Mesenchymal stem cell (in vitro differentiated cells and primary cell): ENCODE data around the gene MMP24OS.

Experiments
- DNase-seq: peaks from one replicate; pipeline ENCODE4 v3.0.0-alpha.2; 2013
- H2AFZ ChIP-seq: one replicate; pipeline ENCODE4 v1.6.1; 2013; ENCODE audit warnings: low read depth, mild to moderate bottlenecking, control low read depth, inconsistent platforms, low read length, moderate library complexity
- H2AK5ac ChIP-seq: 2 replicates; pipeline ENCODE4 v1.6.1; 2013; ENCODE audit warnings: low read length, moderate library complexity, mild to moderate bottlenecking, inconsistent platforms; ENCODE audit not compliant: severe bottlenecking
- H2BK120ac ChIP-seq: one replicate; pipeline ENCODE4 v1.6.1; 2013; ENCODE audit warnings: low read depth, mild to moderate bottlenecking, inconsistent platforms, low read length, moderate library complexity
- H2BK12ac ChIP-seq, 2 experiments: one replicate each; pipeline ENCODE4 v1.6.1; 2013; ENCODE audit warnings: inconsistent platforms in 2 of 2, low read length in 2 of 2, mild to moderate bottlenecking in 2 of 2, moderate library complexity in 2 of 2, control low read depth in 1 of 2
- H2BK15ac ChIP-seq: one replicate; pipeline ENCODE4 v1.6.1; 2013; ENCODE audit warnings: mild to moderate bottlenecking, low read depth, inconsistent platforms; ENCODE audit not compliant: poor library complexity, severe bottlenecking
- H2BK5ac ChIP-seq: 2 replicates; pipeline ENCODE4 v1.6.1; 2013; ENCODE audit warnings: low read depth, mild to moderate bottlenecking, low read length, control low read depth, inconsistent platforms; ENCODE audit not compliant: poor library complexity, severe bottlenecking
- H3K14ac ChIP-seq, 2 experiments: one replicate each; pipeline ENCODE4 v1.6.1; 2013; ENCODE audit warnings: inconsistent platforms in 2 of 2, low read length in 2 of 2, control low read depth in 1 of 2, mild to moderate bottlenecking in 1 of 2, moderate library complexity in 1 of 2
- H3K18ac ChIP-seq, 2 experiments: one replicate each; pipeline ENCODE4 v1.6.1; 2013; ENCODE audit warnings: inconsistent platforms in 2 of 2, low read length in 2 of 2, control low read depth in 1 of 2, low read depth in 1 of 2, mild to moderate bottlenecking in 1 of 2
- H3K23ac ChIP-seq, 2 experiments: one replicate each; pipeline ENCODE4 v1.6.1; 2013; ENCODE audit warnings: inconsistent platforms in 2 of 2, low read length in 2 of 2, mild to moderate bottlenecking in 2 of 2, moderate library complexity in 2 of 2, control low read depth in 1 of 2
- H3K27ac ChIP-seq: 2 replicates; pipeline ENCODE4 v1.5.1; 2013; ENCODE audit warnings: mild to moderate bottlenecking, moderate library complexity, low read length, control low read depth, inconsistent platforms; ENCODE audit not compliant: poor library complexity, severe bottlenecking
- H3K27me3 ChIP-seq, 2 experiments: 2 replicates each; pipeline versions ENCODE4 v1.6.1 to v1.7.0; 2013; ENCODE audit warnings: low read length in 2 of 2, mild to moderate bottlenecking in 2 of 2, moderate library complexity in 2 of 2, control low read depth in 1 of 2, inconsistent platforms in 1 of 2; ENCODE audit not compliant: control insufficient read depth in 1 of 2, insufficient read depth in 1 of 2
- H3K36me3 ChIP-seq, 2 experiments: 2 replicates each; pipeline versions ENCODE4 v1.6.1 to v1.7.0; 2013; ENCODE audit warnings: low read length in 2 of 2, control low read depth in 1 of 2, inconsistent platforms in 1 of 2, low read depth in 1 of 2, mild to moderate bottlenecking in 1 of 2; ENCODE audit not compliant: insufficient read depth in 2 of 2, control insufficient read depth in 1 of 2
- H3K4ac ChIP-seq, 2 experiments: one replicate each; pipeline ENCODE4 v1.6.1; 2013; ENCODE audit warnings: inconsistent platforms in 2 of 2, low read length in 2 of 2, mild to moderate bottlenecking in 2 of 2, moderate library complexity in 2 of 2, control low read depth in 1 of 2, low read depth in 1 of 2
- H3K4me1 ChIP-seq: 2 replicates; pipeline ENCODE4 v1.6.1; 2013; ENCODE audit warnings: low read depth, low read length, control low read depth; ENCODE audit not compliant: control insufficient read depth, insufficient read depth
- H3K4me2 ChIP-seq: 2 replicates; pipeline ENCODE4 v1.6.1; 2013; ENCODE audit warnings: low read length, mild to moderate bottlenecking, inconsistent platforms; ENCODE audit not compliant: poor library complexity, severe bottlenecking
- H3K4me3 ChIP-seq, 2 experiments: 2 replicates each; pipeline versions ENCODE4 v1.5.1 to v1.7.0; 2013; ENCODE audit warnings: low read length in 2 of 2, mild to moderate bottlenecking in 2 of 2, control low read depth in 1 of 2, low read depth in 1 of 2; ENCODE audit not compliant: insufficient read depth in 1 of 2
- H3K79me1 ChIP-seq: replicated peaks from 2 replicates; pipeline ENCODE4 v1.6.1; 2013; ENCODE audit warnings: mild to moderate bottlenecking, control low read depth, low read length, inconsistent platforms; ENCODE audit not compliant: poor library complexity, severe bottlenecking
- H3K9ac ChIP-seq: 2 replicates; pipeline ENCODE4 v1.7.0; 2013; ENCODE audit warnings: mild to moderate bottlenecking, low read length, moderate library complexity
- H3K9me3 ChIP-seq: 2 replicates; pipeline ENCODE4 v1.7.0; 2013; ENCODE audit warnings: mild to moderate bottlenecking, low read length; ENCODE audit not compliant: control insufficient read depth
- H4K8ac ChIP-seq: one replicate; pipeline ENCODE4 v1.6.1; 2013; ENCODE audit warnings: inconsistent platforms, mild to moderate bottlenecking, low read length, moderate library complexity
- H4K91ac ChIP-seq: one replicate; pipeline ENCODE4 v1.6.1; 2013; ENCODE audit warnings: mild to moderate bottlenecking, low read length, inconsistent platforms
- WGBS: methylation state at CpG from one replicate; pipeline ENCODE4 v1.1.7; 2013; ENCODE audit warnings: mixed read lengths; 5-methylcytosine and 5-hydroxymethylcytosine counted together

Gene MMP24OS

GRCh38 chr20:35281506-35282101 lies 3.7 kb upstream of the MMP24OS start:
- no peak for DNase-seq
- no peak overlapping the region for H3K14ac ChIP-seq
- 99% methylated on average over 9 of the region's 10 CpGs for WGBS

GRCh38 chr20:35280523-35280922 lies 2.6 kb upstream of the MMP24OS start:
- Histone ChIP-seq H2BK120ac (no peak overlapping the region), H3K9me3 (no peaks in the 10 kb centered on the region), H3K27me3 (no peaks in the 10 kb centered on the region), H3K9ac (no peak overlapping the region), H3K4me3 (no peak overlapping the region), H3K4me2 (no peak overlapping the region), H4K91ac (no peak overlapping the region), H2AFZ (no peak overlapping the region), H3K4me1 (peaks cover 38% of the 10 kb centered on the region), H2AK5ac (no peak overlapping the region), H3K27ac (peak overlapping the region; percentile 17), H3K23ac (peak overlapping the region in 1 of 2 experiments; percentile 9), H2BK5ac (no peak overlapping the region), H3K4ac (no peak overlapping the region), H4K8ac (no peak overlapping the region), H3K14ac (no peak overlapping the region), H2BK15ac (no peak overlapping the region), H3K18ac (no peak overlapping the region), H3K79me1 (peaks cover 5% of the 10 kb centered on the region), H2BK12ac (no peak overlapping the region), H3K36me3 (peaks cover 47 to 49% of the 10 kb centered on the region in 2 experiments)
- DNase-seq, result no peak
- WGBS, result 95% methylated on average over 6 of the region's 6 CpGs

More at GRCh38 chr20:35281506-35282101, 3.7 kb upstream of the MMP24OS start:
- no peak overlapping the region for H3K4me2 ChIP-seq
- H2BK120ac ChIP-seq, result no peak overlapping the region
- no peak overlapping the region for H4K91ac ChIP-seq
- H3K27me3 ChIP-seq, result no peaks in the 10 kb centered on the region
- H3K36me3 ChIP-seq, result peaks cover 37 to 40% of the 10 kb centered on the region in 2 experiments
- no peak overlapping the region for H2AK5ac ChIP-seq
- no peak overlapping the region for H3K18ac ChIP-seq
- H3K4ac ChIP-seq, result no peak overlapping the region
- H3K4me3 ChIP-seq, result no peak overlapping the region
- no peak overlapping the region for H2BK15ac ChIP-seq
- H3K9me3 ChIP-seq, result no peaks in the 10 kb centered on the region
- H2BK5ac ChIP-seq, result no peak overlapping the region
- no peaks in the 10 kb centered on the region for H3K79me1 ChIP-seq
- no peak overlapping the region for H2AFZ ChIP-seq
- H2BK12ac ChIP-seq, result no peak overlapping the region
- no peak overlapping the region for H3K27ac ChIP-seq
- no peak overlapping the region for H3K23ac ChIP-seq
- no peak overlapping the region for H3K9ac ChIP-seq
- no peak overlapping the region for H4K8ac ChIP-seq
- peaks cover 33% of the 10 kb centered on the region for H3K4me1 ChIP-seq

- no peak overlapping the region for H3K4me3 ChIP-seq
- H2AK5ac ChIP-seq, result peak overlapping the region; percentile 7
- WGBS, result 97% methylated on average over 7 of the region's 7 CpGs
- H4K8ac ChIP-seq, result no peak overlapping the region
- DNase-seq, result no peak
- no peaks in the 10 kb centered on the region for H3K27me3 ChIP-seq
- no peak overlapping the region for H2AFZ ChIP-seq
- H3K9me3 ChIP-seq, result no peaks in the 10 kb centered on the region
- peak overlapping the region; percentile 28 for H3K27ac ChIP-seq
- H3K9ac ChIP-seq, result peak overlapping the region; percentile 24
- no peak overlapping the region for H2BK120ac ChIP-seq
- H3K36me3 ChIP-seq, result peaks cover 56 to 58% of the 10 kb centered on the region in 2 experiments
- H3K4ac ChIP-seq, result peak overlapping the region in 1 of 2 experiments; percentile 21
- peaks cover 9% of the 10 kb centered on the region for H3K79me1 ChIP-seq
- H3K4me1 ChIP-seq, result peaks cover 42% of the 10 kb centered on the region
- no peak overlapping the region for H3K4me2 ChIP-seq
- H2BK5ac ChIP-seq, result no peak overlapping the region
- no peak overlapping the region for H3K18ac ChIP-seq
- H2BK15ac ChIP-seq, result no peak overlapping the region
- H2BK12ac ChIP-seq, result no peak overlapping the region
- H3K23ac ChIP-seq, result no peak overlapping the region
- no peak overlapping the region for H3K14ac ChIP-seq
- H4K91ac ChIP-seq, result no peak overlapping the region
Observed at GRCh38 chr20:35279533-35280174, 1.7 kb upstream of the MMP24OS start.

GRCh38 chr20:35279040-35279439 lies 1.1 kb upstream of the MMP24OS start:
- no peak overlapping the region for H3K18ac ChIP-seq
- H2AK5ac ChIP-seq, result peak overlapping the region; percentile 54
- WGBS, result 98% methylated on average over 5 of the region's 5 CpGs
- peak overlapping the region; percentile 72 for H3K27ac ChIP-seq
- H3K9ac ChIP-seq, result peak overlapping the region; percentile 98
- H3K14ac ChIP-seq, result no peak overlapping the region
- H3K9me3 ChIP-seq, result no peaks in the 10 kb centered on the region
- H3K4me3 ChIP-seq, result no peak overlapping the region
- no peak overlapping the region for H2BK120ac ChIP-seq
- H3K4ac ChIP-seq, result no peak overlapping the region
- no peak for DNase-seq
- no peak overlapping the region for H2BK15ac ChIP-seq
- no peak overlapping the region for H3K4me2 ChIP-seq
- no peak overlapping the region for H2BK12ac ChIP-seq
- H4K8ac ChIP-seq, result no peak overlapping the region
- peaks cover 12% of the 10 kb centered on the region for H3K79me1 ChIP-seq
- H2AFZ ChIP-seq, result no peak overlapping the region
- no peak overlapping the region for H2BK5ac ChIP-seq
- H4K91ac ChIP-seq, result no peak overlapping the region
- no peaks in the 10 kb centered on the region for H3K27me3 ChIP-seq
- peaks cover 48% of the 10 kb centered on the region for H3K4me1 ChIP-seq
- no peak overlapping the region for H3K23ac ChIP-seq
- peaks cover 62 to 64% of the 10 kb centered on the region in 2 experiments for H3K36me3 ChIP-seq
